HepG2 (cell line): ENCODE results near the gene PTEN. TPM values are rescaled to one million over a fixed set of nuclear protein-coding genes. Genes with fewer than 3 reads are reported as not detected.

Experiments used
- GRHL1 ChIP-seq: sonication (generic); formaldehyde crosslinking; conservative IDR thresholded peaks from 2 replicates; pipeline ENCODE4 v1.8.0; 2022; ENCODE audit warnings: missing genetic modification reagents
- MATR3 ChIP-seq: sonication (generic); formaldehyde crosslinking; IDR thresholded peaks from 2 replicates; pipeline ENCODE4 v1.4.0; 2020; ENCODE audit warnings: missing genetic modification reagents
- NCOA2 ChIP-seq: sonication (generic); formaldehyde crosslinking; IDR thresholded peaks from 2 replicates; pipeline ENCODE4 v1.8.0; 2022; ENCODE audit warnings: inconsistent platforms
- ZNF12 ChIP-seq: sonication (generic); formaldehyde crosslinking; IDR thresholded peaks from 2 replicates; pipeline ENCODE4 v1.5.0; 2020; ENCODE audit warnings: missing genetic modification reagents
- ZNF574 ChIP-seq: sonication (generic); formaldehyde crosslinking; IDR thresholded peaks from 2 replicates; pipeline ENCODE4 v1.4.0; 2020; ENCODE audit warnings: missing genetic modification reagents
- ZNF770 ChIP-seq: sonication (generic); formaldehyde crosslinking; IDR thresholded peaks from 2 replicates; pipeline ENCODE4 v1.5.0; 2020; ENCODE audit warnings: mild to moderate bottlenecking, missing genetic modification reagents
- polyA plus RNA-seq, 8 experiments: library from polyadenylated mRNA; depleted of rRNA in 3 of 8; stranded (reverse) in 7 of 8; unstranded in 1 of 8; fragments of >200 nt; fragmentation: Illumina TruSeq in 4 of 8; extraction: Trizol in 4 of 8; gene quantifications; 2 replicates each; pipeline versions ENCODE4 v1.2.1 to v1.2.3, GENCODE V29; 2011 to 2016; ENCODE audit warnings: low read depth in 4 of 8, missing spikeins in 1 of 8, mixed read lengths in 1 of 8; ENCODE audit not compliant: insufficient read depth in 1 of 8
- total RNA-seq, 5 experiments: library from RNA; depleted of rRNA; stranded (reverse); fragments of >200 nt; fragmentation: Illumina TruSeq; extraction: Trizol; gene quantifications; 2 replicates each; pipeline ENCODE4 v1.2.3, GENCODE V29; 2016; ENCODE audit warnings: low read depth in 1 of 5

Gene PTEN
- total and polyA plus RNA-seq, 2 of the 13 experiments (the other 11 are each of a cell fraction or from before 2014, with no cell fraction given) = 30.3 to 61.3 TPM

- TF ChIP-seq ZNF12 (CRISPR knock-in tag) (no peak), ZNF574 (CRISPR knock-in tag) (no peak), ZNF770 (CRISPR knock-in tag) (no peak), GRHL1 (CRISPR knock-in tag) (no peak), MATR3 (CRISPR knock-in tag) (no peak), NCOA2 (CRISPR knock-in tag) (no peak)
These were observed 142.8 kb downstream of the PTEN start (continued) for GRCh38 chr10:88006261-88006660.
